GM12878 (cell line): ENCODE results near the gene NHEJ1. TPM values are rescaled to one million over a fixed set of nuclear protein-coding genes. Genes with fewer than 3 reads are reported as not detected.

Experiments
- ATAC-seq: fragments of 200-7000 bp; cut with Tn5 transposase; 3 replicates; pipeline ENCODE4 v1.9.1; 2020; ENCODE audit warnings: mild to moderate bottlenecking, moderate library complexity
- BruUV-seq: library from RNA; stranded (reverse); fragments of 400-500 nt; replicated peaks from 2 replicates; lab custom pipeline; 2021; lab: Mats Ljungman, UMichigan
- CTCF ChIA-PET: fragments of 300-600 bp; sonication (Branson Sonifier 250); formaldehyde crosslinking; extraction: SDS; loops from one replicate; lab custom pipeline; 2021; ENCODE audit warnings: inconsistent platforms; lab: Yijun Ruan, JAX
- POLR2A ChIA-PET: fragments of 350-600 bp; formaldehyde crosslinking; extraction: SDS; loops from one replicate; lab custom pipeline; 2021; ENCODE audit warnings: inconsistent platforms; lab: Charles Lee
- RAD21 ChIA-PET: fragments of 300-600 bp; sonication (Branson Sonifier 250); formaldehyde crosslinking; loops from one replicate; lab custom pipeline; 2023; ENCODE audit warnings: antibody characterized with exemption; ENCODE audit not compliant: unreplicated experiment; lab: Charles Lee
- SMC1A ChIA-PET: fragments of 300-600 bp; sonication (Branson Sonifier 250); formaldehyde crosslinking; loops from one replicate; lab custom pipeline; 2023; ENCODE audit not compliant: unreplicated experiment, uncharacterized antibody; lab: Charles Lee
- DNase-seq: peaks from one replicate; pipeline ENCODE4 v3.0.0-alpha.2; 2011; ENCODE audit warnings: low read depth, low spot score
- FAIRE-seq: peaks from 3 replicates; lab custom pipeline; 2011; peaks lifted over from hg19 to GRCh38; lab: Jason Lieb, UNC
- H2AFZ ChIP-seq: 2 replicates; pipeline ENCODE4 v1.6.0; 2011; ENCODE audit warnings: low read depth, low read length, control low read depth; ENCODE audit not compliant: control insufficient read depth
- H3K27ac ChIP-seq: 2 replicates; pipeline ENCODE4 v1.5.1; 2011; ENCODE audit warnings: control low read depth; ENCODE audit not compliant: control insufficient read depth, insufficient read depth
- H3K27me3 ChIP-seq, 2 experiments: replicated peaks in 1 of 2; 2 replicates each; pipeline versions ENCODE4 v1.6.0 to v1.6.1; 2011; ENCODE audit warnings: low read length in 1 of 2; ENCODE audit not compliant: control insufficient read depth in 2 of 2, insufficient read depth in 2 of 2
- H3K36me3 ChIP-seq, 2 experiments: 2 replicates each; pipeline ENCODE4 v1.5.1; 2011; ENCODE audit warnings: low read length in 1 of 2; ENCODE audit not compliant: control insufficient read depth in 2 of 2, insufficient read depth in 2 of 2
- H3K4me1 ChIP-seq: 2 replicates; pipeline ENCODE4 v1.6.1; 2011; ENCODE audit warnings: mild to moderate bottlenecking, low read length, moderate library complexity, mixed read lengths; ENCODE audit not compliant: control insufficient read depth, insufficient read depth
- H3K4me2 ChIP-seq: 2 replicates; pipeline ENCODE4 v1.6.0; 2011; ENCODE audit warnings: control low read depth; ENCODE audit not compliant: control insufficient read depth, insufficient read depth
- H3K4me3 ChIP-seq: fragments of 200-600 bp; sonication (generic); 2 replicates; pipeline ENCODE4 v1.5.1; 2016
- H3K79me2 ChIP-seq: 2 replicates; pipeline ENCODE4 v1.6.0; 2011; ENCODE audit warnings: low read length; ENCODE audit not compliant: control insufficient read depth, insufficient read depth
- H3K9ac ChIP-seq: 2 replicates; pipeline ENCODE4 v1.8.0; 2011; ENCODE audit warnings: low read length, control low read depth, mixed read lengths; ENCODE audit not compliant: control insufficient read depth, insufficient read depth
- H3K9me3 ChIP-seq: replicated peaks from 3 replicates; pipeline ENCODE4 v1.5.1; 2011; ENCODE audit warnings: mild to moderate bottlenecking, low read length; ENCODE audit not compliant: control insufficient read depth, insufficient read depth
- H4K20me1 ChIP-seq: 2 replicates; pipeline ENCODE4 v1.6.0; 2011; ENCODE audit not compliant: control insufficient read depth, insufficient read depth
- POU2F2 ChIP-seq: IDR thresholded peaks from 3 replicates; pipeline ENCODE4 v1.6.1; 2011; ENCODE audit warnings: low read depth, mild to moderate bottlenecking, low read length, borderline replicate concordance
- RAD21 ChIP-seq: IDR thresholded peaks from 2 replicates; pipeline ENCODE4 v1.6.1; 2011; ENCODE audit warnings: mild to moderate bottlenecking, low read depth, low read length, moderate library complexity; ENCODE audit not compliant: insufficient read depth
- SMC3 ChIP-seq: IDR thresholded peaks from 2 replicates; pipeline ENCODE4 v1.6.1; 2011; ENCODE audit warnings: low read length, improper control_type of control experiment, borderline replicate concordance
- YY1 ChIP-seq: IDR thresholded peaks from 2 replicates; pipeline ENCODE4 v1.6.1; 2011; ENCODE audit warnings: low read depth, mild to moderate bottlenecking, low read length
- WGBS: methylation state at CpG from one replicate; pipeline ENCODE4 v1.1.6; 2016; ENCODE audit warnings: low lambda C conversion rate; ENCODE audit not compliant: insufficient replicate concordance, insufficient coverage; ENCODE audit errors: missing lambda C conversion rate; 5-methylcytosine and 5-hydroxymethylcytosine counted together
- in situ Hi-C: fragments of 300-500 bp; cut with MboI; formaldehyde crosslinking; loops from 9 replicates; pipeline ENCODE4 v1.14.3; 2018; ENCODE audit warnings: mixed read lengths
- intact Hi-C: fragments of 100-400 bp; cut with micrococcal nuclease; formaldehyde crosslinking; loops from one replicate; pipeline ENCODE4 v1.14.2; 2022; ENCODE audit not compliant: unreplicated experiment
- polyA plus RNA-seq, 11 experiments: library from polyadenylated mRNA; depleted of rRNA in 4 of 11; unstranded in 6 of 11; stranded (reverse) in 5 of 11; fragments of >200 nt; fragmentation: Nextera tagmentation in 4 of 11; fragmentation: Illumina TruSeq in 1 of 11; extraction: Ambion mirVana in 4 of 11; extraction: Trizol in 1 of 11; gene quantifications; 1 replicate in 1 of 11; 2 replicates in 10 of 11; pipeline versions ENCODE4 v1.2.1 to v1.2.3, GENCODE V29; 2011 to 2016; ENCODE audit warnings: inconsistent platforms in 2 of 11, missing spikeins in 2 of 11, low read depth in 1 of 11
- total RNA-seq, 4 experiments: library from RNA; depleted of rRNA in 3 of 4; stranded (reverse); fragments of >200 nt in 3 of 4; fragmentation: Illumina TruSeq in 1 of 4; extraction: Trizol in 1 of 4; gene quantifications; 2 replicates each; pipeline versions ENCODE4 v1.2.1 to v1.2.3, GENCODE V29; 2013 to 2021
- TF ChIP-seq, protein P1 (sequence below), 3 experiments: IDR thresholded peaks in 2 of 3; conservative IDR thresholded peaks in 1 of 3; 2 replicates each; pipeline ENCODE4 v1.5.1; 2011; ENCODE audit warnings: low read depth in 3 of 3, low read length in 3 of 3, mild to moderate bottlenecking in 3 of 3, control low read depth in 2 of 3, moderate library complexity in 2 of 3, inconsistent platforms in 1 of 3, mixed read lengths in 1 of 3; ENCODE audit not compliant: control insufficient read depth in 2 of 3, insufficient read depth in 1 of 3; ENCODE audit errors: extremely low read depth in 1 of 3

NHEJ1 gene
- total and polyA plus RNA-seq, 10 of the 15 experiments (the other 5 are each of a cell fraction or from before 2014, with no cell fraction given): 11.8 to 20.2 (median 17.0) TPM

DNA sequence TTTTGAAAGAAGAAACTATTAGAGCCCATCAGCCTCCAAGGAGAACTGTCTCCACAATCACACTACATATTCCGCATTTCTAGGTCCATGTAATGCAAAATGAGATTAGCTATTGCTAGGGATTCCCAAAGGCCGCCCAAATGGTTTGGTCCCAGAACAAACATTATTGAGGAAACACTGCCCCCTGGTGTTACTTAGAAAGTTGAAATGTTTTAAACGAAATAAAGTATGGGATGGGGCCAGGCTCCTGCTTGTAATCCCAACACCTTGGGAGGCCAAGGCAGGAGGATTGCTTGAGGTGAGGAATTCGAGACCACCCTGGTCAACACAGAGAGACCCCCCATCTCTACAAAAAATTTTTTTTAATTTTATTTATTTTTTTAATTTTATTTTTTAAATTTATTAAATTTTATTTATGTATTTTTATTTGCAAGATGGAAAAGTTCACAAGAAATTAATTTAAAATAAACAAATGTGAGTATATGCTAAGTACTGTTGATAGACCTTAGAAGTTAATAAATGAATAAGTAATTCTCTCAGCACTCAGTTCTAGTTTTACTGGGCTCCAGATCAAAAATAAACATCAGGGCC is 5.5 kb downstream of the NHEJ1 start:
- no peak for DNase-seq
- TF ChIP-seq, protein P1, sequence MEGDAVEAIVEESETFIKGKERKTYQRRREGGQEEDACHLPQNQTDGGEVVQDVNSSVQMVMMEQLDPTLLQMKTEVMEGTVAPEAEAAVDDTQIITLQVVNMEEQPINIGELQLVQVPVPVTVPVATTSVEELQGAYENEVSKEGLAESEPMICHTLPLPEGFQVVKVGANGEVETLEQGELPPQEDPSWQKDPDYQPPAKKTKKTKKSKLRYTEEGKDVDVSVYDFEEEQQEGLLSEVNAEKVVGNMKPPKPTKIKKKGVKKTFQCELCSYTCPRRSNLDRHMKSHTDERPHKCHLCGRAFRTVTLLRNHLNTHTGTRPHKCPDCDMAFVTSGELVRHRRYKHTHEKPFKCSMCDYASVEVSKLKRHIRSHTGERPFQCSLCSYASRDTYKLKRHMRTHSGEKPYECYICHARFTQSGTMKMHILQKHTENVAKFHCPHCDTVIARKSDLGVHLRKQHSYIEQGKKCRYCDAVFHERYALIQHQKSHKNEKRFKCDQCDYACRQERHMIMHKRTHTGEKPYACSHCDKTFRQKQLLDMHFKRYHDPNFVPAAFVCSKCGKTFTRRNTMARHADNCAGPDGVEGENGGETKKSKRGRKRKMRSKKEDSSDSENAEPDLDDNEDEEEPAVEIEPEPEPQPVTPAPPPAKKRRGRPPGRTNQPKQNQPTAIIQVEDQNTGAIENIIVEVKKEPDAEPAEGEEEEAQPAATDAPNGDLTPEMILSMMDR (IDR thresholded peaks at IDR 0.05 in 2 of 3, conservative IDR thresholded peaks at IDR 0.05 in 1 of 3; ENCODE audit: control insufficient read depth in 2 of 3, extremely low read depth in 1 of 3, insufficient read depth in 1 of 3, low read depth in 3 of 3, low read length in 3 of 3): peak; percentile 37 to 66 (median 39); a peak in 5 of 6 replicates
- peak; percentile 78 for TF ChIP-seq RAD21
- TF ChIP-seq SMC3: peak; percentile 74; the same call in 1 of the 2 replicates
- no peak for TF ChIP-seq POU2F2
- TF ChIP-seq YY1: 0 out of 2 replicates have a peak, but pooled peaks have one; percentile 18
- H2AFZ ChIP-seq: no peak overlapping the region
- no peak overlapping the region for H3K9ac ChIP-seq
- CTCF ChIA-PET: interaction anchor here (0.6 to 10.0 kb wide), 42 partner anchors 9 to 606 kb away, joined by 3 to 208 read pairs (median 4); partner anchors contain the start of genes CFAP65, CNPPD1 and ZFAND2B
- in situ Hi-C loops (loop anchor here (5.0 kb wide), 1 partner anchor 142 kb away; no protein-coding TSS in a partner anchor), intact Hi-C loops (loop anchor here (1.0 kb wide), 4 partner anchors 82 to 302 kb away; no protein-coding TSS in a partner anchor)
- H3K36me3 ChIP-seq: peaks cover 0 to 3% of the 10 kb centered on the region in 2 experiments; a peak in 1 of 4 replicates
- WGBS: 0% methylated on average over 4 of the region's 4 CpGs
- peaks cover 2% of the 10 kb centered on the region for H3K79me2 ChIP-seq
- RAD21 ChIA-PET: interaction anchor here (0.6 to 3.6 kb wide), 31 partner anchors 10 to 281 kb away, joined by 3 to 41 read pairs (median 4); partner anchors contain the start of genes DNAJB2, DNPEP and IHH
- BruUV-seq: no TSS peak
- SMC1A ChIA-PET: interaction anchor here (0.7 to 7.2 kb wide), 31 partner anchors 9 to 303 kb away, joined by 3 to 49 read pairs (median 4); partner anchors contain the start of gene IHH
- H3K4me3 ChIP-seq: no peak overlapping the region
- ATAC-seq: peak; percentile 77
- POLR2A ChIA-PET: interaction anchor here (0.6 to 0.7 kb wide), 2 partner anchors 83 to 140 kb away, joined by 3 read pairs; no protein-coding TSS in a partner anchor
- no peak overlapping the region for H3K4me2 ChIP-seq
- no peak overlapping the region for H3K27ac ChIP-seq
- no peaks in the 10 kb centered on the region for H3K27me3 ChIP-seq
- peaks cover 4% of the 10 kb centered on the region; the same call in 1 of the 2 replicates for H3K4me1 ChIP-seq
- FAIRE-seq: no peak
- H3K9me3 ChIP-seq: no peaks in the 10 kb centered on the region
- H4K20me1 ChIP-seq: no peaks in the 10 kb centered on the region
